H1 (cell line): ENCODE data around the gene SPATA21. TPM values are rescaled to one million over a fixed set of nuclear protein-coding genes. Genes with fewer than 3 reads are reported as not detected.

Experiments used
- CTCF ChIA-PET: fragments of 300-600 bp; sonication (Branson Sonifier 250); formaldehyde crosslinking; loops from one replicate; lab custom pipeline; 2021; ENCODE audit not compliant: partially characterized antibody; lab: Charles Lee
- POLR2A ChIA-PET: fragments of 300-600 bp; sonication (Branson Sonifier 250); formaldehyde crosslinking; loops from one replicate; lab custom pipeline; 2021; ENCODE audit warnings: inconsistent platforms; ENCODE audit not compliant: partially characterized antibody; lab: Charles Lee
- DNase-seq, 2 experiments: peaks; one replicate each; pipeline versions ENCODE4 v3.0.0 to v3.0.0-alpha.2; 2010 to 2022; ENCODE audit warnings: low spot score in 2 of 2, low read depth in 1 of 2, mixed read lengths in 1 of 2
- FAIRE-seq: peaks from 2 replicates; lab custom pipeline; 2011; peaks lifted over from hg19 to GRCh38; lab: Jason Lieb, UNC
- H2AFZ ChIP-seq: 2 replicates; pipeline ENCODE4 v1.8.1; 2012; ENCODE audit warnings: low read length, inconsistent platforms
- H2AK5ac ChIP-seq: 2 replicates; pipeline ENCODE4 v1.6.1; 2013; ENCODE audit warnings: low read depth, low read length
- H2BK120ac ChIP-seq: replicated peaks from 2 replicates; pipeline ENCODE3; 2013; ENCODE audit warnings: low read depth, low read length, inconsistent platforms
- H2BK12ac ChIP-seq: 2 replicates; pipeline ENCODE4 v1.6.1; 2013; ENCODE audit warnings: low read depth, low read length
- H2BK15ac ChIP-seq: 2 replicates; pipeline ENCODE4 v1.6.1; 2013; ENCODE audit warnings: low read length
- H2BK20ac ChIP-seq: 2 replicates; pipeline ENCODE4 v1.6.1; 2013; ENCODE audit warnings: low read length
- H2BK5ac ChIP-seq: 2 replicates; pipeline ENCODE4 v1.6.1; 2013; ENCODE audit warnings: low read depth, low read length
- H3K14ac ChIP-seq: 2 replicates; pipeline ENCODE4 v1.6.1; 2013; ENCODE audit warnings: inconsistent platforms; ENCODE audit not compliant: insufficient read length
- H3K18ac ChIP-seq: 2 replicates; pipeline ENCODE4 v1.6.1; 2013; ENCODE audit warnings: low read length; ENCODE audit errors: extremely low read depth
- H3K23ac ChIP-seq: 2 replicates; pipeline ENCODE4 v1.6.1; 2013; ENCODE audit warnings: inconsistent platforms; ENCODE audit not compliant: insufficient read length
- H3K23me2 ChIP-seq: 2 replicates; pipeline ENCODE4 v1.6.1; 2013; ENCODE audit warnings: low read depth, low read length
- H3K27ac ChIP-seq: 2 replicates; pipeline ENCODE4 v1.6.1; 2011; ENCODE audit warnings: low read depth, low read length, inconsistent platforms
- H3K27me3 ChIP-seq, 4 experiments: replicated peaks in 1 of 4; 1 replicate in 1 of 4; 2 replicates in 3 of 4; pipeline versions ENCODE4 v1.6.1 to v1.8.1; 2011 to 2013; ENCODE audit warnings: low read length in 3 of 4, mild to moderate bottlenecking in 3 of 4, inconsistent platforms in 2 of 4, mixed read lengths in 2 of 4, moderate library complexity in 1 of 4; ENCODE audit not compliant: control insufficient read depth in 3 of 4, insufficient read depth in 3 of 4; ENCODE audit errors: extremely low read depth in 1 of 4
- H3K36me3 ChIP-seq, 4 experiments: 2 replicates each; pipeline versions ENCODE4 v1.6.1 to v1.8.1; 2011 to 2013; ENCODE audit warnings: mild to moderate bottlenecking in 4 of 4, low read length in 3 of 4, moderate library complexity in 2 of 4, control low read depth in 1 of 4, inconsistent platforms in 1 of 4; ENCODE audit not compliant: insufficient read depth in 4 of 4, control insufficient read depth in 2 of 4
- H3K4ac ChIP-seq: replicated peaks from 2 replicates; pipeline ENCODE3; 2013; ENCODE audit warnings: low read length, low read depth, mixed read lengths, inconsistent platforms; ENCODE audit not compliant: insufficient read length
- H3K4me1 ChIP-seq, 4 experiments: replicated peaks in 1 of 4; 1 replicate in 1 of 4; 2 replicates in 3 of 4; pipeline versions ENCODE4 v1.6.1 to v1.8.1; 2011 to 2013; ENCODE audit warnings: low read length in 3 of 4, inconsistent platforms in 2 of 4, mixed read lengths in 1 of 4; ENCODE audit not compliant: insufficient read depth in 4 of 4, control insufficient read depth in 3 of 4
- H3K4me2 ChIP-seq, 2 experiments: 2 replicates each; pipeline versions ENCODE4 v1.6.1 to v1.8.1; 2011 to 2013; ENCODE audit warnings: low read depth in 2 of 2, low read length in 2 of 2, control low read depth in 1 of 2, inconsistent platforms in 1 of 2, mild to moderate bottlenecking in 1 of 2; ENCODE audit not compliant: insufficient read depth in 1 of 2
- H3K4me3 ChIP-seq, 4 experiments: fragments of 200-600, 300-600 bp in 1 of 4; sonication (generic), shearing (Covaris generic), sonication (Bioruptor Twin) in 1 of 4; 2 replicates each; pipeline versions ENCODE4 v1.5.1 to v1.8.1; 2011 to 2016; ENCODE audit warnings: low read length in 4 of 4, low read depth in 3 of 4, control low read depth in 2 of 4, inconsistent platforms in 2 of 4, mild to moderate bottlenecking in 2 of 4, mixed read lengths in 1 of 4, moderate library complexity in 1 of 4; ENCODE audit not compliant: insufficient read depth in 2 of 4; ENCODE audit errors: extremely low read depth in 1 of 4
- H3K56ac ChIP-seq: replicated peaks from 2 replicates; pipeline ENCODE3; 2013; ENCODE audit warnings: low read depth, mild to moderate bottlenecking, mixed read lengths, low read length, inconsistent platforms; ENCODE audit not compliant: insufficient read length
- H3K79me1 ChIP-seq: 2 replicates; pipeline ENCODE4 v1.6.1; 2013; ENCODE audit warnings: low read depth, low read length, control low read depth
- H3K79me2 ChIP-seq, 2 experiments: 2 replicates each; pipeline versions ENCODE4 v1.6.1 to v1.8.1; 2012 to 2013; ENCODE audit warnings: low read length in 2 of 2, mild to moderate bottlenecking in 2 of 2, inconsistent platforms in 1 of 2; ENCODE audit not compliant: insufficient read depth in 2 of 2, control insufficient read depth in 1 of 2
- H3K9ac ChIP-seq, 4 experiments: replicated peaks in 1 of 4; 1 replicate in 1 of 4; 2 replicates in 3 of 4; pipeline versions ENCODE4 v1.6.1 to v1.8.1; 2011 to 2013; ENCODE audit warnings: low read depth in 3 of 4, low read length in 3 of 4, control low read depth in 2 of 4, mild to moderate bottlenecking in 2 of 4, moderate library complexity in 2 of 4, inconsistent platforms in 1 of 4; ENCODE audit errors: extremely low read depth in 1 of 4
- H3K9me3 ChIP-seq, 2 experiments: 2 replicates each; pipeline versions ENCODE4 v1.6.1 to v1.8.1; 2012 to 2013; ENCODE audit warnings: mild to moderate bottlenecking in 2 of 2, moderate library complexity in 2 of 2, control low read depth in 1 of 2, inconsistent platforms in 1 of 2, low read depth in 1 of 2, low read length in 1 of 2, mixed read lengths in 1 of 2; ENCODE audit not compliant: insufficient read depth in 2 of 2
- H4K20me1 ChIP-seq, 2 experiments: replicated peaks in 1 of 2; 2 replicates each; pipeline versions ENCODE3 to v1.8.1; 2011 to 2013; ENCODE audit warnings: inconsistent platforms in 2 of 2, low read length in 2 of 2, mild to moderate bottlenecking in 1 of 2; ENCODE audit not compliant: insufficient read depth in 2 of 2, control insufficient read depth in 1 of 2
- H4K5ac ChIP-seq: 2 replicates; pipeline ENCODE4 v1.6.1; 2013; ENCODE audit warnings: low read length, low read depth, mixed read lengths, inconsistent platforms; ENCODE audit not compliant: insufficient read length
- H4K8ac ChIP-seq: 2 replicates; pipeline ENCODE4 v1.8.0; 2013; ENCODE audit warnings: mild to moderate bottlenecking, moderate library complexity, low read length, inconsistent platforms; ENCODE audit not compliant: insufficient read depth; ENCODE audit errors: extremely low read depth
- H4K91ac ChIP-seq: replicated peaks from 2 replicates; pipeline ENCODE3; 2013; ENCODE audit warnings: low read length, mixed read lengths, inconsistent platforms; ENCODE audit not compliant: insufficient read length
- CHD1 ChIP-seq: IDR thresholded peaks from 2 replicates; pipeline ENCODE4 v1.6.1; 2012; ENCODE audit warnings: low read depth, low read length, improper control_type of control experiment
- EGR1 ChIP-seq: IDR thresholded peaks from 2 replicates; pipeline ENCODE4 v1.6.1; 2011; ENCODE audit warnings: low read depth, low read length, borderline replicate concordance
- FOSL1 ChIP-seq: IDR thresholded peaks from 2 replicates; pipeline ENCODE4 v1.6.1; 2011; ENCODE audit warnings: mild to moderate bottlenecking, low read depth, low read length, moderate library complexity; ENCODE audit not compliant: insufficient read depth
- HDAC6 ChIP-seq: IDR thresholded peaks from one replicate; pipeline ENCODE4 v1.7.1; 2012; ENCODE audit warnings: low read depth, mild to moderate bottlenecking, inconsistent platforms, low read length, moderate library complexity
- KDM4A ChIP-seq: IDR thresholded peaks from one replicate; pipeline ENCODE4 v1.7.1; 2012; ENCODE audit warnings: low read depth, mild to moderate bottlenecking, moderate library complexity, low read length, inconsistent platforms; ENCODE audit not compliant: severe bottlenecking
- KDM5A ChIP-seq: fragments of 200-600 bp; IDR thresholded peaks from 2 replicates; pipeline ENCODE4 v1.7.1; 2012; ENCODE audit warnings: mild to moderate bottlenecking, low read length, inconsistent platforms, mixed read lengths
- SIN3A ChIP-seq, 2 experiments: IDR thresholded peaks in 1 of 2; conservative IDR thresholded peaks in 1 of 2; 2 replicates each; pipeline ENCODE4 v1.6.1; 2011 to 2012; ENCODE audit warnings: low read length in 2 of 2, improper control_type of control experiment in 1 of 2, low read depth in 1 of 2, mild to moderate bottlenecking in 1 of 2
- SIX5 ChIP-seq: IDR thresholded peaks from 2 replicates; pipeline ENCODE4 v1.6.1; 2011; ENCODE audit warnings: mild to moderate bottlenecking, low read depth, low read length
- SRF ChIP-seq: IDR thresholded peaks from 2 replicates; pipeline ENCODE4 v1.6.1; 2011; ENCODE audit warnings: mild to moderate bottlenecking, low read depth, low read length, moderate library complexity
- TCF12 ChIP-seq: IDR thresholded peaks from 2 replicates; pipeline ENCODE4 v1.6.1; 2011; ENCODE audit warnings: low read depth, mild to moderate bottlenecking, low read length
- TEAD4 ChIP-seq: IDR thresholded peaks from 2 replicates; pipeline ENCODE4 v1.6.1; 2012; ENCODE audit warnings: low read depth, low read length, inconsistent platforms, mixed read lengths
- WGBS, 2 experiments: shearing (Covaris generic) in 1 of 2; methylation state at CpG; one replicate each; pipeline versions ENCODE4 v1.1.6 to v1.1.7; 2013 to 2015; ENCODE audit warnings: low lambda C conversion rate in 2 of 2, mixed read lengths in 2 of 2, inconsistent platforms in 1 of 2, low coverage in 1 of 2, missing lambda C conversion rate in 1 of 2; ENCODE audit not compliant: insufficient replicate concordance in 2 of 2, insufficient coverage in 1 of 2, insufficient read length in 1 of 2; ENCODE audit errors: extremely low coverage in 1 of 2, missing lambda C conversion rate in 1 of 2; 5-methylcytosine and 5-hydroxymethylcytosine counted together
- polyA plus RNA-seq, 7 experiments: library from polyadenylated mRNA; depleted of rRNA in 3 of 7; stranded (reverse) in 5 of 7; unstranded in 2 of 7; fragments of >200 nt in 5 of 7; fragments of 200-250 nt in 2 of 7; gene quantifications; 1 replicate in 5 of 7; 2 replicates in 1 of 7; 4 replicates in 1 of 7; pipeline versions ENCODE4 v1.2.1 to v1.2.3, GENCODE V29; 2011 to 2013; ENCODE audit warnings: missing spikeins in 2 of 7, mixed read lengths in 2 of 7
- total RNA-seq: library from RNA; stranded (reverse); fragmentation: NEBNext Ultra II Directional; extraction: Animal tissue kit (Norgen Biotek cat#: 25700); gene quantifications from 2 replicates; pipeline ENCODE4 v1.2.1, GENCODE V29; 2021

The SPATA21 gene
- total and polyA plus RNA-seq, 2 of the 8 experiments (the other 6 are each of a cell fraction or from before 2014, with no cell fraction given), result not detected

DNA sequence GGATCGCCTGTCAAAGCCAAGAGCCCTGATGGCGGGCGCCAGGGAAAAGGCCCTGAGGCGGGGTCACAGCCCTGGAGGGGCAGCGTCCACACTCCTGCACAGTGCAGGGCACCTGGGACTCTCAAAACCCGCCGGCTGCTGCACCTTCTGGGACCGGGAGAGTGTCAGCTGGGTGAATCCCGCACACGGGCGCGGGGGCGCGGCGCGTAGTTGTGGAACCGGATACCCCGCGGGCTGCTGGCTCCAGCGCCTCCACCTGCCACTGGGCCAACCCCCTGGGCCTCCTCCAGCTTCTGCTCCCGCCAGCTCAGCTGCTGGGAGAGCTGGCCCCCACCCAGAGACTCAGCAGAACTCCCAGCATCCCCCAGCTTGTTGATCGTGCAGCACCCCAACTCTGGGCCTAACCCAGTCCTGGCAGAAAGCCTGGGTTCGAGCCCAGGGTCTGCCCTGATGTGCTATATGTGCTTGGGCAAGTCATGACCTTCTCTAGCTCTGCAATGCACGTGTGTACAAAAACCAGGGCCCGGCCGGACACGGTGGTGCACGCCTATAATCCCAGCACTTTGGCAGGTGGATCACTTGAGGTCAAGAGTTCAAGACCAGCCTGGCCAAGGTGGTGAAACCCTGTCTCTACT lies 37.1 kb upstream of the SPATA21 start:
- 89% methylated on average over 25 of the region's 28 CpGs; no CpG with 5 or more reads in 1 of the 2 experiments for WGBS, 2 experiments
- CTCF ChIA-PET, result interaction anchor here (0.8 to 2.4 kb wide), 10 partner anchors 8 to 149 kb away, joined by 3 to 17 read pairs (median 6); no protein-coding TSS in a partner anchor
- no peak overlapping the region for H3K18ac ChIP-seq
- no peak overlapping the region for H3K4me3 ChIP-seq
- H3K4me2 ChIP-seq, result no peak overlapping the region
- TF ChIP-seq CHD1 (no peak), TCF12 (no peak), HDAC6 (no peak), SIX5 (no peak), SIN3A (conservative IDR thresholded peaks at IDR 0.05 in 1 of 2, IDR thresholded peaks at IDR 0.05 in 1 of 2; ENCODE audit: low read depth in 1 of 2, low read length in 2 of 2) (no peak), EGR1 (no peak), KDM5A (no peak), FOSL1 (no peak), TEAD4 (no peak), SRF (no peak), KDM4A (no peak)
- H3K36me3 ChIP-seq, result peaks cover 4 to 23% (median 9%) of the 10 kb centered on the region in 4 experiments; a peak in 6 of 8 replicates
- H4K8ac ChIP-seq, result no peak overlapping the region; the same call in 1 of the 2 replicates
- H3K27me3 ChIP-seq, result no peaks in the 10 kb centered on the region
- FAIRE-seq (no peak), DNase-seq (no peak)
- H3K56ac ChIP-seq, result no peak overlapping the region
- H4K20me1 ChIP-seq, result no peaks in the 10 kb centered on the region
- H2BK120ac ChIP-seq, result no peak overlapping the region
- no peak overlapping the region for H2AK5ac ChIP-seq
- H3K79me1 ChIP-seq, result no peaks in the 10 kb centered on the region
- no peaks in the 10 kb centered on the region for H3K79me2 ChIP-seq
- H3K23me2 ChIP-seq, result no peaks in the 10 kb centered on the region
- H2BK12ac ChIP-seq, result no peak overlapping the region
- no peak overlapping the region for H2AFZ ChIP-seq
- POLR2A ChIA-PET, result no interaction called here
- no peaks in the 10 kb centered on the region for H3K9me3 ChIP-seq
- H3K27ac ChIP-seq, result no peak overlapping the region
- no peak overlapping the region for H4K5ac ChIP-seq
- no peak overlapping the region for H3K23ac ChIP-seq
- H3K4ac ChIP-seq, result no peak overlapping the region
- H2BK15ac ChIP-seq, result no peak overlapping the region
- H3K4me1 ChIP-seq, result no peaks in the 10 kb centered on the region
- H2BK5ac ChIP-seq, result no peak overlapping the region
- H4K91ac ChIP-seq, result no peak overlapping the region
- H3K14ac ChIP-seq, result no peak overlapping the region
- H2BK20ac ChIP-seq, result no peak overlapping the region
- no peak overlapping the region for H3K9ac ChIP-seq
